Liver (tissue), 9 donors: ENCODE results near the gene TUFT1. TPM values are rescaled to one million over a fixed set of nuclear protein-coding genes. Genes with fewer than 3 reads are reported as not detected.

Experiments used
- DNase-seq: peaks from one replicate; pipeline ENCODE4 v3.0.0-alpha.2; 2017; ENCODE audit warnings: low spot score
- H3K27ac ChIP-seq, 2 donors: one replicate each; pipeline ENCODE4 v1.7.0; 2013; ENCODE audit warnings: inconsistent platforms in 2 of 2, low read length in 2 of 2, control low read depth in 1 of 2, low read depth in 1 of 2, mild to moderate bottlenecking in 1 of 2
- H3K27me3 ChIP-seq, 4 donors: one replicate each; pipeline versions ENCODE4 v1.6.1 to v1.7.0; 2013; ENCODE audit warnings: low read length in 3 of 4, inconsistent platforms in 1 of 4, mild to moderate bottlenecking in 1 of 4, moderate library complexity in 1 of 4; ENCODE audit not compliant: control insufficient read depth in 4 of 4, insufficient read depth in 4 of 4
- H3K36me3 ChIP-seq, 4 donors: one replicate each; pipeline versions ENCODE4 v1.6.1 to v1.7.0; 2013; ENCODE audit warnings: low read length in 3 of 4, mild to moderate bottlenecking in 3 of 4, low read depth in 1 of 4, moderate library complexity in 1 of 4; ENCODE audit not compliant: control insufficient read depth in 4 of 4, insufficient read depth in 3 of 4
- H3K4me1 ChIP-seq, 4 donors: one replicate each; pipeline versions ENCODE4 v1.6.1 to v1.7.0; 2013; ENCODE audit warnings: low read length in 3 of 4, mild to moderate bottlenecking in 3 of 4, moderate library complexity in 1 of 4; ENCODE audit not compliant: control insufficient read depth in 4 of 4, insufficient read depth in 4 of 4
- H3K4me3 ChIP-seq, 3 donors: one replicate each; pipeline versions ENCODE4 v1.6.1 to v1.7.0; 2013; ENCODE audit warnings: low read length in 3 of 3, control low read depth in 1 of 3, low read depth in 1 of 3, mild to moderate bottlenecking in 1 of 3
- H3K9ac ChIP-seq, 2 donors: one replicate each; pipeline ENCODE4 v1.7.0; 2013; ENCODE audit warnings: low read length in 2 of 2, mild to moderate bottlenecking in 2 of 2, moderate library complexity in 2 of 2, control low read depth in 1 of 2, low read depth in 1 of 2
- H3K9me3 ChIP-seq, 4 donors: one replicate each; pipeline versions ENCODE4 v1.6.1 to v1.7.0; 2013; ENCODE audit warnings: low read length in 3 of 4; ENCODE audit not compliant: control insufficient read depth in 4 of 4
- CTCF ChIP-seq: fragments of 150-350 bp; IDR thresholded peaks from 2 replicates; pipeline ENCODE4 v1.5.1; 2017; ENCODE audit warnings: improper control_type of control experiment, low read depth, low read length; ENCODE audit not compliant: missing input control
- FOXA1 ChIP-seq: IDR thresholded peaks from 2 replicates; pipeline ENCODE4 v1.6.1; 2016; ENCODE audit warnings: antibody characterized with exemption
- FOXA2 ChIP-seq: IDR thresholded peaks from 2 replicates; pipeline ENCODE4 v1.6.1; 2016; ENCODE audit warnings: antibody characterized with exemption
- GABPA ChIP-seq, 2 donors: IDR thresholded peaks in 1 of 2; conservative IDR thresholded peaks in 1 of 2; 2 replicates each; pipeline ENCODE4 v1.6.1; 2016; ENCODE audit warnings: antibody characterized with exemption in 2 of 2, mild to moderate bottlenecking in 1 of 2, moderate library complexity in 1 of 2
- HNF4A ChIP-seq, 2 donors: conservative IDR thresholded peaks; 2 replicates each; pipeline ENCODE4 v1.6.1; 2016; ENCODE audit warnings: antibody characterized with exemption in 2 of 2, mild to moderate bottlenecking in 2 of 2
- HNF4G ChIP-seq: IDR thresholded peaks from 2 replicates; pipeline ENCODE4 v1.6.1; 2016; ENCODE audit warnings: antibody characterized with exemption
- JUND ChIP-seq, 2 donors: IDR thresholded peaks; 2 replicates each; pipeline ENCODE4 v1.6.1; 2016; ENCODE audit warnings: antibody characterized with exemption in 2 of 2
- MAX ChIP-seq: IDR thresholded peaks from 2 replicates; pipeline ENCODE4 v1.6.1; 2016; ENCODE audit warnings: antibody characterized with exemption
- RAD21 ChIP-seq, 2 donors: IDR thresholded peaks; 2 replicates each; pipeline ENCODE4 v1.6.1; 2016; ENCODE audit warnings: antibody characterized with exemption in 2 of 2, mild to moderate bottlenecking in 2 of 2
- REST ChIP-seq: IDR thresholded peaks from 2 replicates; pipeline ENCODE4 v1.6.1; 2016; ENCODE audit warnings: antibody characterized with exemption, mild to moderate bottlenecking
- ZBTB33 ChIP-seq: IDR thresholded peaks from 2 replicates; pipeline ENCODE4 v1.6.1; 2016; ENCODE audit warnings: antibody characterized with exemption
- WGBS: extraction: QIAGEN DNeasy Blood & Tissue Kit; methylation state at CpG from one replicate; pipeline ENCODE4 v1.1.7; 2013; 5-methylcytosine and 5-hydroxymethylcytosine counted together
- polyA plus RNA-seq, 2 donors: library from polyadenylated mRNA; stranded (reverse) in 1 of 2; unstranded in 1 of 2; fragments of 200-250 nt in 1 of 2; fragments of >200 nt in 1 of 2; fragmentation: Nextera tagmentation in 1 of 2; extraction: Ambion mirVana in 1 of 2; gene quantifications; one replicate each; pipeline versions ENCODE4 v1.2.1 to v1.2.3, GENCODE V29; 2013 to 2015
- total RNA-seq, 2 donors: library from RNA; depleted of rRNA; stranded (reverse); fragments of >200 nt; gene quantifications; one replicate each; pipeline ENCODE4 v1.2.3, GENCODE V29; 2014
- TF ChIP-seq, protein P1 (sequence below): IDR thresholded peaks from 2 replicates; pipeline ENCODE4 v1.6.1; 2016; ENCODE audit warnings: antibody characterized with exemption
- donor health status: healthy.
- donor health status: healthy.
- donor health status: healthy.
- donor health status: healthy.
- donor health status: healthy.

TUFT1 gene
- total and polyA plus RNA-seq, 4 donors = 1.7 to 4.8 (median 3.0) TPM

DNA sequence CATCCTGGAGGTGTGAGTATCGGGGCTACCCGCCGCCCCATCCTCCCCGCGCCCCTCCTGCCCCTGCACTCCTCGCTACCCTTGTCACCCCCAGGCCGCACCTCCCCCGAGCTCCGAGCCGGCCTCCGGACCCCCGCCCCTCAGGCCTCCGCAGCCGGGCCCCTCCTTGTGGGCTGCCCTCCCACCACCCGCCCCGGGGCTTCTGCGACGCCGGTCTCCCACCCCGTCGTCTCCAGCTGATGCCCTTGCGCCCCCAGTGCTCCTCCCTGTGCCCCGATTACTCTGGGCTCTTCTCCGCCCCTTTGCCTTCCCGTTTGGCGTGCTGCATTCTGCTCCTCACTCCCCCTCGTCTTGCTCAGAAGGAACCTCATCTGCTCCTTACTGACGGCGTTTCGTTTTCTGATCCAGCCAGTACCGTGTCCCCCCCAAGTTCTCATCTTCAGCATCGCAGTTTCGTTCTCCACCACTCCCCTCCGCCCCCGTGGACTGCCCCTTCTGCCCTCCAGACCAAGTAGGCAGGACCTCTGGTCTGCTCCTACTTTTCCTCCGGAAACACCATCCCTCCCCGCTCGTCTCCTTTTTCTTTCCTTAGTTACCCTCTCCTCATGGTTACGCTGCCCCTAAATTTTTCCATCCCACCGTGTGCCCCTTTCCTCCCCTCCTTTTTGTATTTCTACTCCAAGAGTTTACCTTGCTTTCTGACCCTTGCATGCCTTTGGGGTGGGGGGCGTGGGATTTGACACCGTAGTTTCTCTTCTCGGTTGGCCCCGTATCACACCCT is 72.6 kb downstream of the TUFT1 start:
- H3K9ac ChIP-seq = peak overlapping the region in 1 of 2 donors; percentile 78
- peak; percentile 42 for DNase-seq
- 9% methylated on average over 44 of the region's 44 CpGs for WGBS

More for the DNA sequence above, 72.6 kb downstream of the TUFT1 start:
- peaks cover 0 to 2% (median 0%) of the 10 kb centered on the region in 4 donors for H3K36me3 ChIP-seq
- H3K4me1 ChIP-seq = peaks cover 2 to 17% (median 6%) of the 10 kb centered on the region in 4 donors
- H3K27ac ChIP-seq = peak overlapping the region; percentile 80 to 82
- TF ChIP-seq FOXA2 (no peak), RAD21 (IDR thresholded peaks at IDR 0.05) (no peak), FOXA1 (no peak), REST (no peak), JUND (IDR thresholded peaks at IDR 0.05) (no peak), HNF4A (conservative IDR thresholded peaks at IDR 0.05) (no peak), MAX (no peak), HNF4G (no peak), CTCF (no peak), ZBTB33 (no peak), GABPA (IDR thresholded peaks at IDR 0.05 in 1 of 2, conservative IDR thresholded peaks at IDR 0.05 in 1 of 2) (no peak)
- TF ChIP-seq, protein P1, sequence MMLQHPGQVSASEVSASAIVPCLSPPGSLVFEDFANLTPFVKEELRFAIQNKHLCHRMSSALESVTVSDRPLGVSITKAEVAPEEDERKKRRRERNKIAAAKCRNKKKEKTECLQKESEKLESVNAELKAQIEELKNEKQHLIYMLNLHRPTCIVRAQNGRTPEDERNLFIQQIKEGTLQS = no peak
- no peaks in the 10 kb centered on the region for H3K9me3 ChIP-seq
- peak overlapping the region; percentile 74 to 93 (median 85) for H3K4me3 ChIP-seq
- H3K27me3 ChIP-seq = no peaks in the 10 kb centered on the region
